ENCODE results near the gene ABCG2.

Gene ABCG2

GRCh38 chr4:88059766-88060165, 98.7 kb downstream of the ABCG2 start:
- DNase-seq (ENCODE audit: insufficient read length) (no peak), FAIRE-seq (no peak)
- TF ChIP-seq POLR2A (IDR thresholded peaks at IDR 0.05; ENCODE audit: low read depth, low read length) = no peak
- TF ChIP-seq TAF1 (IDR thresholded peaks at IDR 0.05; ENCODE audit: borderline replicate concordance, low read depth, low read length) = no peak
- no peak for TF ChIP-seq POLR2AphosphoS5 (IDR thresholded peaks at IDR 0.05; ENCODE audit: low read depth, low read length)

- no peak for FAIRE-seq
- TF ChIP-seq POLR2AphosphoS5 (IDR thresholded peaks at IDR 0.05; ENCODE audit: low read depth, low read length) (no peak), TAF1 (IDR thresholded peaks at IDR 0.05; ENCODE audit: borderline replicate concordance, low read depth, low read length) (no peak), POLR2A (IDR thresholded peaks at IDR 0.05; ENCODE audit: low read depth, low read length) (no peak)
Measured at GRCh38 chr4:88058295-88058694, 100.1 kb downstream of the ABCG2 start.

DNA sequence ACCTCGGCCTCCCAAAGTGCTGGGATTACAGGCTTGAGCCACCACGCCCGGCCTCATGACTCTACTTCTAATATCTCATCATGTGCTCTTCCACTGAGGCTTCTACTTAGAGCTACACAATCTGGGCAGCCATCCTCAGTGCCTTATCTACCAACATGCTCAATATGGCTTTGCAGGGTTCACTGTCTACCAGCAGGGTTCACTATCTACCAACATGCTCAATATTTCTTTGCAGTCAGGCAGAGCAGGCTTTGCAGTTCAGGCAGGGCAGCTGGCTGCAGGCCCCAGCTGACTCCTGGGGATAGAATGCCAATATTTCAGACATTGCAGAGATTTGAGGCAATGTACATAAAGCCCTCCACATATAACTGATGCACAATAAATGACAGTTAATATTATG, 103.5 kb downstream of the ABCG2 start:
- no peak for TF ChIP-seq POLR2AphosphoS5 (IDR thresholded peaks at IDR 0.05; ENCODE audit: low read depth, low read length)
- no peak for TF ChIP-seq POLR2A (IDR thresholded peaks at IDR 0.05; ENCODE audit: low read depth, low read length)
- TF ChIP-seq TAF1 (IDR thresholded peaks at IDR 0.05; ENCODE audit: borderline replicate concordance, low read depth, low read length) = no peak
- FAIRE-seq (no peak), DNase-seq (ENCODE audit: insufficient read length) (no peak)

More at GRCh38 chr4:88058295-88058694, 100.1 kb downstream of the ABCG2 start:
- DNase-seq (ENCODE audit: insufficient read length) = no peak

DNA sequence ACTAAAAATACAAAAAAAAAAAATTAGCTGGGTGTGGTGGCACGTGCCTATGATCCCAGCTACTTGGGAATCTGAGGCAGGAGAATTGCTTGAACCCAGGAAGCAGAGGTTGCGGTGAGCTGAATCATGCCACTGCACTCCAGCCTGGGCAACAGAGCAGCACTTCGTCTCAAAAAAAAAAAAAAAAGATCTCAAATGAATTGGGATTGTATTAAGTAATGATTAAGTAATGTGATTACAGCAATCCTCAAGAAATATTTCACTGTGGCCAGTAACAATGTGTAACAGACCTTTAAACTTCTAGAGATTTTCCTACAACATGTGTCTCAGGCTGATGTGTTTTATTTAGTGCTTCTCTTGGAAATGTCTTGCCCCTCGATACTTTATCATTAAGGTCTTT, 104.2 kb downstream of the ABCG2 start:
- FAIRE-seq = no peak
- no peak for TF ChIP-seq POLR2A (IDR thresholded peaks at IDR 0.05; ENCODE audit: low read depth, low read length)
- TF ChIP-seq POLR2AphosphoS5 (IDR thresholded peaks at IDR 0.05; ENCODE audit: low read depth, low read length) = no peak
- no peak for TF ChIP-seq TAF1 (IDR thresholded peaks at IDR 0.05; ENCODE audit: borderline replicate concordance, low read depth, low read length)
- no peak for DNase-seq (ENCODE audit: insufficient read length)

DNA sequence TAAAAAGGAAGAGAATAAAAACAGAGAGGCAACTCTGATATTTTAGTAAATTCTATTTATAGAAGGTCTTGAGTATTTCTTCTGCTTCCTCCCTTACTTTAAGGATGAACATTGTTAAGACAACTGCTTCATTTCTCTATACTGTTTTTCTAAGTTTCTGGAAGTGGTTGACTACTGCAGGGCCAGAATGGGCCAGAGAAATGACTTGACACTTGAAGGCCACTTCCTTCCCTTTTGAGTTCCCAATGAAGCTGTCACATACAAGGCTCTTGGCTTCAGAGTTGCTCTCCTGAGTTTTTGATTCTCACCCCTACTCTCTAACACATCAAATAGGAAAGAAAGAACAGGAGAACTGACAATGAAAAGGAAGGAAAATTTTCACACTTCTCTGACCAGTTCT, 113.4 kb downstream of the ABCG2 start:
- FAIRE-seq (no peak), DNase-seq (ENCODE audit: insufficient read length) (no peak)
- TF ChIP-seq TAF1 (IDR thresholded peaks at IDR 0.05; ENCODE audit: borderline replicate concordance, low read depth, low read length) = no peak
- TF ChIP-seq POLR2AphosphoS5 (IDR thresholded peaks at IDR 0.05; ENCODE audit: low read depth, low read length) = no peak
- TF ChIP-seq POLR2A (IDR thresholded peaks at IDR 0.05; ENCODE audit: low read depth, low read length) = no peak

DNA sequence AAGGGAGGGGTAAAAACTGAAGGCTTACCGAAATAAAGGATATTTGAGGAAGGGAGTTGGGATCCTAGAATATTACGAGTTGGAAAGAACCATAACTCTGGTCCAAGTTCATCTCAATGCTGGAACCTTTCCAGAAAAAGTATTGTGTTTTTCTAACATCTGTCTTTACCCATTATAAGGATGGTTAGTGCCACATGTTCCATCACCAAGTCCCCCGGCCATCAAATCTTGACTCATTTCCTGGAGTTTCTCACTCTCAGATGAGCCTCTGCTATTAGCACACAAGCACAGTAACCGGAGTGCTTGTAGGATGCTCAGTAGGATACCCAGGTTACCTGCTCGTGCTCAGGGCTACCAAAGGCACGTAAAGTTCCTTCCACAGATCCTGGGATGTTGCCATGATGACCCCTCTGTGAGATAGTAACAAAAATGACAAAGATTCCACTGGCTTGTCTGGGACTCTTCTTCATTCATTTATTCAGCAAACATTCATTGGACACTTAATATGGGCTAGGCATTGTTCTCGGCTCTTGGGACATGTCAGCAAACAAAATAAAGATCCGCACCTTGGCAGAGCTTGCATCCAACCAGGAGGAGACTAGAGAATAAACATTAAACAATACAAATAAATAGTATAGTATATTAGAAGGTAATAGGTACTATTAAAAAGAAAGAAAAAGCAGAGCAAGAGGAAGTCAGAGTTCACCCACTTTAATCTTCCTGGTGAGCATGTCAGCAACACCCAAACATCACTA, 114.7 kb downstream of the ABCG2 start:
- no peak for DNase-seq (ENCODE audit: insufficient read length)
- no peak for FAIRE-seq
- TF ChIP-seq POLR2A (IDR thresholded peaks at IDR 0.05; ENCODE audit: low read depth, low read length) (no peak), TAF1 (IDR thresholded peaks at IDR 0.05; ENCODE audit: borderline replicate concordance, low read depth, low read length) (no peak), POLR2AphosphoS5 (IDR thresholded peaks at IDR 0.05; ENCODE audit: low read depth, low read length) (no peak)

GRCh38 chr4:88043001-88043400, 115.4 kb downstream of the ABCG2 start:
- FAIRE-seq = no peak
- DNase-seq (ENCODE audit: insufficient read length) = no peak
- no peak for TF ChIP-seq TAF1 (IDR thresholded peaks at IDR 0.05; ENCODE audit: borderline replicate concordance, low read depth, low read length)
- TF ChIP-seq POLR2A (IDR thresholded peaks at IDR 0.05; ENCODE audit: low read depth, low read length) = no peak
- no peak for TF ChIP-seq POLR2AphosphoS5 (IDR thresholded peaks at IDR 0.05; ENCODE audit: low read depth, low read length)

DNA sequence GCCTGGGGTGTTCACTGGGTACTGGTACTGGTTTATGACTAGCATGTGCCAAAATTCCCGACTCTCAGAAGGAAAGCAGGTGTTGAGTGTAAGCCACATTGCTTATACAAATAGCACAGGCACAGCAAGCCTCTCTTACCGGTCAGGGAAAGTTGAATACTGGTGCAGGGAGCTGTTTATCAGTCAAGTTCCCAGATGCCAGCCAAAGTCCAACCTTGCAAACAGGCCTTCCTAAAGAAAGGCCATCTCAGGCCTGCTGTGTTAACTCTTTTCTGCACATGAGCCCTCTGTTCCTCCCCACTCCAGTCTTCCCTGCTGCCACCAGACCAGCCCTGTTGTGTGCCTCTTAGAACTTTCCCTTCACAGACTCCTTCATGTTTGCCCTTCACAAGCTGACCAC, 116.8 kb downstream of the ABCG2 start:
- TF ChIP-seq POLR2AphosphoS5 (IDR thresholded peaks at IDR 0.05; ENCODE audit: low read depth, low read length) = no peak
- TF ChIP-seq POLR2A (IDR thresholded peaks at IDR 0.05; ENCODE audit: low read depth, low read length) = no peak
- no peak for TF ChIP-seq TAF1 (IDR thresholded peaks at IDR 0.05; ENCODE audit: borderline replicate concordance, low read depth, low read length)
- DNase-seq (ENCODE audit: insufficient read length) = no peak
- no peak for FAIRE-seq

- no peak for DNase-seq (ENCODE audit: insufficient read length)
- TF ChIP-seq TAF1 (IDR thresholded peaks at IDR 0.05; ENCODE audit: borderline replicate concordance, low read depth, low read length) = no peak
- TF ChIP-seq POLR2A (IDR thresholded peaks at IDR 0.05; ENCODE audit: low read depth, low read length) = no peak
- no peak for TF ChIP-seq POLR2AphosphoS5 (IDR thresholded peaks at IDR 0.05; ENCODE audit: low read depth, low read length)
- FAIRE-seq = no peak
Measured at GRCh38 chr4:88040707-88041106, 117.7 kb downstream of the ABCG2 start.
